ENCODE data around the gene ADAMTS3.

ADAMTS3 gene

DNA sequence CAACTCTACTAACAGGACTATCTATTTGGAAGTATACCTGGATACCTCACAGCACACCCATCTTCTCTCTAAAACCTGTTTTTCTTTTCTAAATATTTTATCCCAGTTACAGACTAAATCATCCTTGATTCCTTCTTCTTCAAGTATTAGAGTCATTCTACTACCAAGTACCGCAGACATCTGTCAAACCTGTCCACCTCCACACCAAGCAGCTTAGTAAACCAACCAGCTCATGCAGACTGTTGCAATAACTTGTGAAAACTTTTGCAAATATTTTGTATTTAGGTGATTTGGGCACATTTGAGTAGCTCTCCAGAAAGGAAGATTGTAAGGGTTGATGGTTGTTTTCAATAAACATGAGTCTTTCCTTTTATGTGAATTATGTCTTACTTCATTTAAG, 238.6 kb downstream of the ADAMTS3 start:
- no peak for DNase-seq

DNA sequence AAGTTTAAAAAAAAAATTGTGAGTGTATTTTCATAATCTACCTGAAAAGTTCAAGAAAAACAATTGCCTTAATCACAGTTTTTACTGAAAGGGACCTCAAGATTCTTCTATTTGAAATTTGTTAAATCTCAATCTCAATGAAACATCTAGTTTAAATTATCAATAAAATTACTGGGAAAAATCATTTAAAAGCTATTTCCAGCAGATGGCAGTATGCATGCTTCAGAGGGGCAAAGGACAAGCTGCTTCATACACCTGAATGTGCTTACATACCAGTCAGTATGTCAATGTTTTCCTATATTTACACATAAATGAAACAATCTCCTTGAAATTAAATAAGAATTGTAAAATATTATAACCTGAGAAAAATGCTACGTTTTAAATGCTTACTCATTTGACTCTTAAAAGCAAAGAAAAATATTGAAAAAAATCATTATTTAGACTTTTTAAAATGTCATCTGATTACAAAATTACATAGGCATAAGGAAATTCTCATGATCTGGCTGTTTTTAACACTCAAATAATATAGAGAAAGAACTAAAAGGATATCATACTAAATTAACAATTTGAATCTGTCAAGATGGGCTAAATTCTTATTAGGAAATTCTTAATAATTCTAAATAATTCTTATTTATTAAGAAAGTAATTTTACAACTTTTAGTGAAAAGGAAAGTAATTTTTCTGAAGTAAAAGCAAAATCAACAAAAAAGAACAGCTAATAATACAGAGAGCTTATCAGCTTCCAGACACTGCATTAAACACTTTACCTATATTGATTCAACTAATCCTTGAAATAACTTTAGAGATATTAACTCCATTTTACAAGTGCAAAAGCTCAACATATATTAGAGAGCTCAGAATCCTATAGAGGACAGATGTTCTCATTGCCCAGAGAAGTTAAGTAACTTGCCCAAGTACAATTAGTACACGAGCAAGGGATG, 242.1 kb downstream of the ADAMTS3 start:
- DNase-seq, result no peak

- DNase-seq, result no peak
These were observed 243.8 kb downstream of the ADAMTS3 start for GRCh38 chr4:72325215-72325614.

- DNase-seq, result no peak
These were observed 245.8 kb downstream of the ADAMTS3 start for GRCh38 chr4:72323227-72323626.

DNA sequence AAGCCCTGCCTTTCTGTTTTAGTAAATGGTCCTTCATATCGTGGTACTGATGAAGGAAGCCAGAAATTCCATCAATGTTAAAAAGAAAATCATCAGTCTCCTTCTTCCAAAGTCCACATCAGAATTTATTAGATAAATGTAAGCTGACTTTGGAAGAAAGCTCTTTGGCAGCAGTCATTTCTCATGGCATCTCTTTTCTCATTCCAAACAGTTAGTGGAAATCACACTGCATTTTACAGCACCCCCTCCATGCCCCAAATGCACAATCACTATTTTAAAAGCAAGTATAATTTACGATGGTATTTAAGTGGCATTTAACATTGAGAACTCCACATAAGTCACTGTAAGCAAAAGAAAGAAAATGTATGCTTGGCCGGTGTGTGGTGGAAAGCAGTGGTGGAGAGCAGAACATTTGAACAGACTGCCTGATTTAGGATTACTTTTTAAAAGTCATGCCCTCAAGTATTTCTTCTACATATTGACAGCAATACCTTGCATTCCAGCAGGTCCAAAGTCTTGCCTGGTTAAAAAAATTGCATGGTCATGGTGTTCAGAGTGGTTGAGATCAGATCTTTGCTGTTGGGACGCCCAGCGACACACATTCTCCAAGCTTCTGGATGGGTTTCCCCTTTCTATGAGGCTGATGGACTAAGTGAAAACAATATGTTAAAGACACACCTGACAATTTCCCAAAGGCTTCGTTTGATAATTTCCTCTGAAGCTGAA, 248.6 kb downstream of the ADAMTS3 start:
- no peak for DNase-seq

GRCh38 chr4:72319601-72320021, 249.4 kb downstream of the ADAMTS3 start:
- no peak for DNase-seq

DNA sequence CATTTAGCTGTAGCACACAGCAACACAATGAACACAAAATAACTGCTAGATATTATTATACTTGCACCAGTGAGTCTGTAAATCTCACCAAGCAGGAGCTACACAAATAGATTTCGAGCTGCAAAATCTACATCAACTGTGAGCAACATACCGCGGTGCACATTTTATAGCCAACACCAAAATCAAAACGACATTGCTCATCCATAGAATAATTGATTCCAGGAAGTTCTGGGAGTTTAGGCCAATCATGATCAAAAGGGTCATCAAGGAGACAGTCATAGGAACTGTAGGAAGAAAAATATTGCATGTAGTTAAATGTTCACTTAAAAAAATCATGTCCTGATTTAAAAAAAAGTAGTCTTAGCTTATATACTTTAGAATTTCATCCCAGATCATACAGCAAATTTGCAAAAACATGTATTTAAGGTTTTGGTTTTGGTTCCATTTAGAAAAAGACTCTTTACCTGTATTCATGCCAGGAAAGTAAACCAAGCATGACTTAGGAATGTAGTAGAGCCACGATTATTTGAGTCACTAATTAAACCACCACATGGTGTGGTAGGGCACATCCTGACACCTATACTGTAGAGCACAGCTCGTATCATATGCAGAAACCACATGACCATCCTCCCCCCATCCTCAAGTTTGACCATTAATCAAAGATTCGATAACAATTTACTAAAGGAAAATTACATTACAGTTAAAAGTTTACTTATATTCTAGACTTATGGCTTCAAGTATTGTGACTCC, 250.4 kb downstream of the ADAMTS3 start:
- DNase-seq, result no peak

DNA sequence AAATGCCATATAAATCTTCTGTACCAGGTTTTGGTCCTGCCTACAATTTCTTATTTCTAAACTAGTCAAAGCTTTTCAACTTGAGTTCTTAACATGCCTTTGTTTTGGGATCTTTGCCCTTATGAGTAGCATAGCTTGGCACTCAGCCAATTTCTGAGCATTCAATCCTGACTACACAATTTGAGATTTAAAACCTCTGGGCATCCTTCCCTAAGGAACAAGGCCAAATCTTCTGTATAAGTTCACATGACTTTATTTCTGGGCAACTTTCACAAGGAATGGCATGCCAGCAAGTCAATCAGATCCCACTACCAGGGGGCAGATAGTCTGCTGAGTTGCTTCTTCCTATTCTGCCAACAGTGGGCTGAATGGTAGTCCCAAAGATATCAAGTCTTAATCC, 254.2 kb downstream of the ADAMTS3 start:
- no peak for DNase-seq

- DNase-seq, result no peak
These were observed 255.9 kb downstream of the ADAMTS3 start for GRCh38 chr4:72313121-72313520.

DNA sequence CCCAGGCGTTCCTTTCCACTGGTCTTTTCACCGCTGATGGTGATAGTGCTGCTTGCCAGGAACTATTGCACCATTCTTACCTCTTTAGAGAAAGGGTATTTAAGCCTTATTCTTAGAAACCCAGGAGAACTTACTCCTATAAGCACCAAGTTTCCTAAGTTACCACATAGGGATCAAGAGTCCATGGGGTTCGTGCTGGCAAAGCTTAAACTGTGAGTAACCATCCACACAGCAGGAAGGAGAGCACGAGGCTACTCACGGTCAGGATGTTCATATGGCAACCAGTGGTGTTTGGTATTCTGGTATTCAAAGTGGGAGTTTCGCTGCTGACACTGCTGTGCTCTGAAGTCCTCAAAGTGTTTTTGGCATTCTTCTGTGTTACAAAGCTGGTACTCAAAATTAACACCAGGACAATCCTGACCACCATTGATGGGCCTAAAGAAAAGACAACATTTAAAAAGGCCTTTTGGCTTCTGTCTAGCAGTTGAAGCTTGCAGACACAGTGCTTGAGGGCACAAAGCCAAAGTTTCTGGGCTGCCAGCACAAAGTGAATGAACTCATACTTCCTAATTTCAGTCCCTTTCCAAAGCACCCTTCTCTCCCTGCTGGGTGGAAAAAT, 256.9 kb downstream of the ADAMTS3 start:
- no peak for DNase-seq

DNA sequence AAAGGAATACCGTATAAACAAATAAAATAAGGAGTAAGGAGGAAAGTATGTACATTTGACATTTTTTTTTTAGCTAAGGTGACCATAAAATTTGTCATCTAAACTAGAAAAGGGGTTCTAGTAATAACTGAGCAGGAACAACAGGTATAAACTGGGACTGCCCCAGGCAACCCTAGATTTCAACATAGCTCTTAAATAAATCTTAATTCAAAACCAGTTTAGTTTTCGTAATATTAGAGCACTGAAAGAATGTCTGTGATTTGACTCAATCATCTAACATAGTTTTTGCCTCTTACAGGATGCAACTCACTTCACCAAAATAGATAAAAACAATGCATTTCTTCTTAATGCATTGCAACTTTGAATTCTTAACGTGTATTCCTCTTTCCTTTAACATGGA, 257.7 kb downstream of the ADAMTS3 start:
- DNase-seq, result no peak

GRCh38 chr4:72305620-72306019, 263.4 kb downstream of the ADAMTS3 start:
- DNase-seq, result no peak

- no peak for DNase-seq
These were observed 263.9 kb downstream of the ADAMTS3 start for GRCh38 chr4:72305080-72305479.

DNA sequence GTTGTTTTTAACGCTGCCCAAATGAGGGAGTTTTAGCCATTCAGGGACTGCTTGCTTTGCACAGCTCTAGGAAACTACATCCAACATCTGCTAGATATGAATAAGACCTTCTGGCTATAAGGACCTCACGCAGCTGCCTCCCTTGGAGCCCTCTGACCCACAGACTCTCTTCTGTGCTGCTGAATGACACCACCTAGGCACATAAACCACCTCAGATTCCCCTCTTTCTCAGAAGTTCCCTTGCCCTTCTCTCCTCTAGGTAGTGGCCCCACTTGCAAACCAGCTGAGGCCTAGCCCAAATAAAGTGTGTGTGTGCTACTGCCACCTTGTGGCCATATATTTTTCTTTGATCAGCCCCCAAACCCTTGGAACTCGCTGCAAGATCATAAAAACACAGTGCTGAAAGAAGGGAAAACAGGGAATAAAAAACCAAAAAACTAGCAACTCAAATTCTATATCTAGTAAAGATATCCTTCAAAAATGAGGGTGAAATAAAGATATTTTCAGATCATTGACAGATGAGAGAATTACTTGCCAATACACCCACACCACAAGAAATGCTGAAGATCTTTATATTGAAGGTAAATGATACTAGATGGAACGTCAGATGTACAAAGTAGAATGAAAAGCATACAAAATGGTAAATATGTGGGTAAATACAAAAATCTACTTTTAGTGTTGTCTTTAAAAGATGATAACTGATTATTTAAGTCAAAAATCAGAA, 265.9 kb downstream of the ADAMTS3 start:
- DNase-seq, result no peak

DNA sequence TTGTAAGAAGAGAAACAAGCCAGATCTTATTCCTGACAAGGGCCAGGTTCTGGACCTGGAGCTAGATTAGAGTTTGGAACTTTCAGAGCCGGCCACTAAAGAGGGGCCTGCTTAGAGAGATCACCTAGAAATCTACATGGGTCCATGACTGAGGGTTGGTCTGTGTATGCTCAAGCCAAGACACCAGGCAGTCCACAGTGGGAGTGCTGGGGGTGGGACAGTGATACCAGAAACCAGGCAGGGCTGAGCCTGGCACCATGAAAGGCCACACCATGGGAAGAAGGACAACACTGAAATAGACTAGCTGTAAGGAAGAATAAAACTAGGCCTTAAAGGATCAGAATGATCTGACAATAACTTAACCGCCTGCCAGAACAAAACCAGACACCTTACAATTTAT, 267.3 kb downstream of the ADAMTS3 start:
- no peak for DNase-seq

GRCh38 chr4:72300126-72300525, 268.9 kb downstream of the ADAMTS3 start:
- no peak for DNase-seq

GRCh38 chr4:72295966-72296557, 273.0 kb downstream of the ADAMTS3 start:
- DNase-seq, result no peak

GRCh38 chr4:72290737-72291136, 278.3 kb downstream of the ADAMTS3 start:
- no peak for DNase-seq

- DNase-seq, result no peak
These were observed 282.1 kb downstream of the ADAMTS3 start for GRCh38 chr4:72286910-72287309.

DNA sequence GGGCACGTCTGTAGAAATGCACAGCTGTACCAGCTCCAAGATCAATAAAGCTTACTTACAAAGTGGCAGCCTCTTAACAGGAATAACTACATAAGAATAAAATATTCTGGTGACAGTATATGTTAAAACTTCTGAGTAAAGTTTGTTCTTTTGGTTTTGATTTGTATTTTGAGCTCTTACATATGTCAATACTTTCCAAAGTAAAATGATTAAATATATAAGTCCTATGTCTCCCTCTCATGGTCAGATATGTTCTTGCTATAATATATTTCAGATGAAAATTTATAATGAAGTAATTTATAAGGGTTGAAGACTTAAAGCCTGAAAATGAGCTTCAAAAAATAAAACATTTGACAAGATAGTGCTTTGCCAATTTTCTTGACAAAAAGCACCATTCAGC, 282.8 kb downstream of the ADAMTS3 start:
- no peak for DNase-seq

GRCh38 chr4:72283357-72283756, 285.7 kb downstream of the ADAMTS3 start:
- DNase-seq, result no peak

GRCh38 chr4:72280252-72280651, 288.8 kb downstream of the ADAMTS3 start:
- no peak for DNase-seq
